HepG2 (cell line): ENCODE measurements around the gene UGP2.

Experiments
- EZH2 ChIP-seq: conservative IDR thresholded peaks from 2 replicates; pipeline ENCODE4 v1.6.1; 2012; ENCODE audit warnings: mild to moderate bottlenecking, low read depth, low read length, moderate library complexity
- IRF2 ChIP-seq: IDR thresholded peaks from 2 replicates; pipeline ENCODE4 v1.6.1; 2018; ENCODE audit warnings: missing genetic modification reagents, missing compliant biosample characterization
- JUND ChIP-seq: sonication (generic); formaldehyde crosslinking; IDR thresholded peaks from 2 replicates; pipeline ENCODE4 v1.8.0; 2022; ENCODE audit warnings: mild to moderate bottlenecking, missing genetic modification reagents
- NRL ChIP-seq: sonication (generic); formaldehyde crosslinking; IDR thresholded peaks from 2 replicates; pipeline ENCODE4 v1.5.0; 2020; ENCODE audit warnings: missing genetic modification reagents, mild to moderate bottlenecking, moderate library complexity, borderline replicate concordance
- POLR2A ChIP-seq, 2 experiments: IDR thresholded peaks; 2 replicates each; pipeline ENCODE4 v1.6.1; 2011; ENCODE audit warnings: low read depth in 2 of 2, low read length in 2 of 2, mild to moderate bottlenecking in 1 of 2, moderate library complexity in 1 of 2; ENCODE audit not compliant: insufficient read depth in 1 of 2
- SMC3 ChIP-seq: IDR thresholded peaks from 2 replicates; pipeline ENCODE4 v1.6.1; 2011; ENCODE audit warnings: low read length, improper control_type of control experiment
- SRSF4 ChIP-seq: fragments of 200-400 bp; formaldehyde crosslinking; IDR thresholded peaks from one replicate; pipeline ENCODE4 v1.6.1; 2018; ENCODE audit warnings: mild to moderate bottlenecking, low read depth, low read length, moderate library complexity; ENCODE audit not compliant: poor library complexity, severe bottlenecking
- TCF7L2 ChIP-seq: IDR thresholded peaks from 2 replicates; pipeline ENCODE4 v1.6.1; 2011; ENCODE audit warnings: mild to moderate bottlenecking, low read depth, low read length, moderate library complexity
- YY1 ChIP-seq: IDR thresholded peaks from 2 replicates; pipeline ENCODE4 v1.6.1; 2011; ENCODE audit warnings: low read length, low read depth, moderate library complexity, mild to moderate bottlenecking; ENCODE audit not compliant: insufficient read depth, insufficient replicate concordance
- ZNF333 ChIP-seq: sonication (generic); formaldehyde crosslinking; IDR thresholded peaks from 2 replicates; pipeline ENCODE4 v1.4.0; 2020; ENCODE audit warnings: mild to moderate bottlenecking, missing genetic modification reagents, borderline replicate concordance
- ZNF83 ChIP-seq: sonication (generic); formaldehyde crosslinking; IDR thresholded peaks from 2 replicates; pipeline ENCODE4 v1.4.0; 2020; ENCODE audit warnings: missing genetic modification reagents, mild to moderate bottlenecking, borderline replicate concordance
- TF ChIP-seq, protein P1 (sequence below): IDR thresholded peaks from 2 replicates; pipeline ENCODE4 v1.6.1; 2012; ENCODE audit warnings: low read length, improper control_type of control experiment

DNA sequence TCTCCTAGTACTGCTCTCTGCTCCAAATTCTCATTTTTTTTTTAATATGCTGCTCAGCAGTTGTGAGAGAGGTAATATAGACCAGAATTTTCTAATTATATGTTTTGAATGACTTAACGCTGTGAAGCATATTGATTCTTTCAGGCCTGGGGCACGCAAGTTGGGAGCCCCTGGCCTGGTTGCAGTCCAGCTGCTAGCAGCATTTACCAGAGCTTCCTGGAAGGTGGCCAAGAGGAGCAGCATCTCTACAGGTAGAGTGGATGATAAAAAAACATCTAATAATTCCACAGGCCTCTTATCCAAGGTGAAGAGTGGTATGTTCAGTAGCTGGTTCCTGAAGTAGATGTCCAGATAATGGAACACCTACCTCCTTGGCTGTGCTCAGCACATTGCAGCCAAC, 7.3 kb upstream of the UGP2 start:
- TF ChIP-seq JUND (CRISPR knock-in tag) (no peak), TCF7L2 (no peak), POLR2A (IDR thresholded peaks at IDR 0.05; ENCODE audit: insufficient read depth in 1 of 2, low read depth in 2 of 2, low read length in 2 of 2) (no peak), ZNF83 (CRISPR knock-in tag) (no peak), ZNF333 (no peak), SRSF4 (no peak), YY1 (no peak), SMC3 (no peak), IRF2 (CRISPR knock-in tag) (no peak), EZH2 (no peak), NRL (CRISPR knock-in tag) (no peak)
- TF ChIP-seq, protein P1, sequence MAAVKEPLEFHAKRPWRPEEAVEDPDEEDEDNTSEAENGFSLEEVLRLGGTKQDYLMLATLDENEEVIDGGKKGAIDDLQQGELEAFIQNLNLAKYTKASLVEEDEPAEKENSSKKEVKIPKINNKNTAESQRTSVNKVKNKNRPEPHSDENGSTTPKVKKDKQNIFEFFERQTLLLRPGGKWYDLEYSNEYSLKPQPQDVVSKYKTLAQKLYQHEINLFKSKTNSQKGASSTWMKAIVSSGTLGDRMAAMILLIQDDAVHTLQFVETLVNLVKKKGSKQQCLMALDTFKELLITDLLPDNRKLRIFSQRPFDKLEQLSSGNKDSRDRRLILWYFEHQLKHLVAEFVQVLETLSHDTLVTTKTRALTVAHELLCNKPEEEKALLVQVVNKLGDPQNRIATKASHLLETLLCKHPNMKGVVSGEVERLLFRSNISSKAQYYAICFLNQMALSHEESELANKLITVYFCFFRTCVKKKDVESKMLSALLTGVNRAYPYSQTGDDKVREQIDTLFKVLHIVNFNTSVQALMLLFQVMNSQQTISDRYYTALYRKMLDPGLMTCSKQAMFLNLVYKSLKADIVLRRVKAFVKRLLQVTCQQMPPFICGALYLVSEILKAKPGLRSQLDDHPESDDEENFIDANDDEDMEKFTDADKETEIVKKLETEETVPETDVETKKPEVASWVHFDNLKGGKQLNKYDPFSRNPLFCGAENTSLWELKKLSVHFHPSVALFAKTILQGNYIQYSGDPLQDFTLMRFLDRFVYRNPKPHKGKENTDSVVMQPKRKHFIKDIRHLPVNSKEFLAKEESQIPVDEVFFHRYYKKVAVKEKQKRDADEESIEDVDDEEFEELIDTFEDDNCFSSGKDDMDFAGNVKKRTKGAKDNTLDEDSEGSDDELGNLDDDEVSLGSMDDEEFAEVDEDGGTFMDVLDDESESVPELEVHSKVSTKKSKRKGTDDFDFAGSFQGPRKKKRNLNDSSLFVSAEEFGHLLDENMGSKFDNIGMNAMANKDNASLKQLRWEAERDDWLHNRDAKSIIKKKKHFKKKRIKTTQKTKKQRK: no peak
